C4-2B (cell line): ENCODE data around the gene CD14.
"Not testable (repeated sequence)": the region's sequence is repeated elsewhere in the genome, so short reads cannot be mapped to it uniquely, and the experiment has no call there.

Experiments
- ZFX ChIP-seq: fragments of 450-650 bp; IDR thresholded peaks from 2 replicates; pipeline ENCODE4 v1.6.1; 2017
- TF ChIP-seq, protein P1 (sequence below): fragments of 450-650 bp; conservative IDR thresholded peaks from 2 replicates; pipeline ENCODE4 v1.5.1; 2017; ENCODE audit warnings: mild to moderate bottlenecking

DNA sequence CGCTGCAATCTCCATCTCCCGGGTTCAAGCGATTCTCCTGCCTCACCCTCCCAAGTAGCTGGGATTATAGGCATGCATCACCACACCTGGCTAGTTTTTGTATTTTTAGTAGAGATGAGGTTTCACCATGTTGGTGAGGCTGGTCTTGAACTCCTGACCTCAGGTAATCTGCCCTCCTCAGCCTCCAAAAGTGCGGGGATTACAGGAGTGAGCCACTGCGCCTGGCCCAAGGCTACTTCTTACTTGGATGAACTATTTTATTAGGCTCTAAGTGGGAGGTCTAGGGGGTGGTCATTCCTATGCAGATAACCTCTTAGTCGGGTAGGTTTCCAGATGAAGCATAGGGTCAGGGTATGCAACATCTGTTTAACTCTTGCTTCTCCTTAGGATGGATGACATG, 27.4 kb upstream of the CD14 start:
- TF ChIP-seq, protein P1, sequence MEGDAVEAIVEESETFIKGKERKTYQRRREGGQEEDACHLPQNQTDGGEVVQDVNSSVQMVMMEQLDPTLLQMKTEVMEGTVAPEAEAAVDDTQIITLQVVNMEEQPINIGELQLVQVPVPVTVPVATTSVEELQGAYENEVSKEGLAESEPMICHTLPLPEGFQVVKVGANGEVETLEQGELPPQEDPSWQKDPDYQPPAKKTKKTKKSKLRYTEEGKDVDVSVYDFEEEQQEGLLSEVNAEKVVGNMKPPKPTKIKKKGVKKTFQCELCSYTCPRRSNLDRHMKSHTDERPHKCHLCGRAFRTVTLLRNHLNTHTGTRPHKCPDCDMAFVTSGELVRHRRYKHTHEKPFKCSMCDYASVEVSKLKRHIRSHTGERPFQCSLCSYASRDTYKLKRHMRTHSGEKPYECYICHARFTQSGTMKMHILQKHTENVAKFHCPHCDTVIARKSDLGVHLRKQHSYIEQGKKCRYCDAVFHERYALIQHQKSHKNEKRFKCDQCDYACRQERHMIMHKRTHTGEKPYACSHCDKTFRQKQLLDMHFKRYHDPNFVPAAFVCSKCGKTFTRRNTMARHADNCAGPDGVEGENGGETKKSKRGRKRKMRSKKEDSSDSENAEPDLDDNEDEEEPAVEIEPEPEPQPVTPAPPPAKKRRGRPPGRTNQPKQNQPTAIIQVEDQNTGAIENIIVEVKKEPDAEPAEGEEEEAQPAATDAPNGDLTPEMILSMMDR, result not testable (repeated sequence)
- TF ChIP-seq ZFX, result not testable (repeated sequence)
